ENCODE data around the gene GLS.

Gene GLS

GRCh38 chr2:190836767-190837166 is 43.9 kb upstream of the GLS start:
- no peaks in the 10 kb centered on the region for H4K20me1 ChIP-seq (ENCODE audit: insufficient read depth, low read length)
- no peak overlapping the region for H3K4me3 ChIP-seq (ENCODE audit: low read length)
- H3K79me2 ChIP-seq (ENCODE audit: low read length) = no peaks in the 10 kb centered on the region
- H3K36me3 ChIP-seq (replicated peaks; ENCODE audit: low read depth, low read length) = no peaks in the 10 kb centered on the region
- H3K9me3 ChIP-seq (ENCODE audit: insufficient read depth, low read length) = no peaks in the 10 kb centered on the region
- H3K27me3 ChIP-seq (ENCODE audit: low read depth, low read length) = no peaks in the 10 kb centered on the region
- H3K4me2 ChIP-seq (ENCODE audit: low read length) = no peak overlapping the region
- TF ChIP-seq CTCF (IDR thresholded peaks at IDR 0.05; ENCODE audit: low read depth, low read length) (no peak), EZH2phosphoT487 (IDR thresholded peaks at IDR 0.05; ENCODE audit: low read depth) (no peak)
- H2AFZ ChIP-seq (ENCODE audit: low read depth, low read length) = no peak overlapping the region
- no peaks in the 10 kb centered on the region for H3K4me1 ChIP-seq (ENCODE audit: low read length)
- no peak overlapping the region for H3K9ac ChIP-seq (ENCODE audit: low read length)
- H3K27ac ChIP-seq (ENCODE audit: low read length) = no peak overlapping the region

- no peak overlapping the region for H2AFZ ChIP-seq (ENCODE audit: low read depth, low read length)
- no peak overlapping the region for H3K27ac ChIP-seq (ENCODE audit: low read length)
Measured at GRCh38 chr2:190837420-190837819, 43.2 kb upstream of the GLS start.

GRCh38 chr2:190837952-190838361 is 42.7 kb upstream of the GLS start:
- Histone ChIP-seq H3K79me2 (ENCODE audit: low read length) (no peaks in the 10 kb centered on the region), H4K20me1 (ENCODE audit: insufficient read depth, low read length) (no peaks in the 10 kb centered on the region), H3K27me3 (ENCODE audit: low read depth, low read length) (no peaks in the 10 kb centered on the region), H3K9me3 (ENCODE audit: insufficient read depth, low read length) (no peaks in the 10 kb centered on the region), H3K4me3 (ENCODE audit: low read length) (no peak overlapping the region), H3K36me3 (replicated peaks; ENCODE audit: low read depth, low read length) (no peaks in the 10 kb centered on the region), H2AFZ (ENCODE audit: low read depth, low read length) (no peak overlapping the region), H3K4me2 (ENCODE audit: low read length) (no peak overlapping the region), H3K4me1 (ENCODE audit: low read length) (no peaks in the 10 kb centered on the region), H3K27ac (ENCODE audit: low read length) (no peak overlapping the region), H3K9ac (ENCODE audit: low read length) (no peak overlapping the region)
- no peak for TF ChIP-seq EZH2phosphoT487 (IDR thresholded peaks at IDR 0.05; ENCODE audit: low read depth)
- no peak for TF ChIP-seq CTCF (IDR thresholded peaks at IDR 0.05; ENCODE audit: low read depth, low read length)

More at GRCh38 chr2:190837420-190837819, 43.2 kb upstream of the GLS start:
- TF ChIP-seq EZH2phosphoT487 (IDR thresholded peaks at IDR 0.05; ENCODE audit: low read depth) = no peak
- no peak for TF ChIP-seq CTCF (IDR thresholded peaks at IDR 0.05; ENCODE audit: low read depth, low read length)
- Histone ChIP-seq H3K9ac (ENCODE audit: low read length) (no peak overlapping the region), H3K4me2 (ENCODE audit: low read length) (no peak overlapping the region), H3K27me3 (ENCODE audit: low read depth, low read length) (no peaks in the 10 kb centered on the region), H3K79me2 (ENCODE audit: low read length) (no peaks in the 10 kb centered on the region), H3K4me3 (ENCODE audit: low read length) (no peak overlapping the region), H3K9me3 (ENCODE audit: insufficient read depth, low read length) (no peaks in the 10 kb centered on the region), H3K36me3 (replicated peaks; ENCODE audit: low read depth, low read length) (no peaks in the 10 kb centered on the region), H3K4me1 (ENCODE audit: low read length) (no peaks in the 10 kb centered on the region), H4K20me1 (ENCODE audit: insufficient read depth, low read length) (no peaks in the 10 kb centered on the region)

GRCh38 chr2:190838492-190838910 is 42.1 kb upstream of the GLS start:
- peaks cover under 1% of the 10 kb centered on the region for H3K4me1 ChIP-seq (ENCODE audit: low read length)
- TF ChIP-seq EZH2phosphoT487 (IDR thresholded peaks at IDR 0.05; ENCODE audit: low read depth) (no peak), CTCF (IDR thresholded peaks at IDR 0.05; ENCODE audit: low read depth, low read length) (no peak)
- H4K20me1 ChIP-seq (ENCODE audit: insufficient read depth, low read length) = no peaks in the 10 kb centered on the region
- no peak overlapping the region for H3K27ac ChIP-seq (ENCODE audit: low read length)
- H2AFZ ChIP-seq (ENCODE audit: low read depth, low read length) = no peak overlapping the region
- no peaks in the 10 kb centered on the region for H3K36me3 ChIP-seq (replicated peaks; ENCODE audit: low read depth, low read length)
- H3K79me2 ChIP-seq (ENCODE audit: low read length) = no peaks in the 10 kb centered on the region
- H3K4me3 ChIP-seq (ENCODE audit: low read length) = no peak overlapping the region
- H3K27me3 ChIP-seq (ENCODE audit: low read depth, low read length) = no peaks in the 10 kb centered on the region
- H3K9ac ChIP-seq (ENCODE audit: low read length) = no peak overlapping the region
- H3K9me3 ChIP-seq (ENCODE audit: insufficient read depth, low read length) = no peaks in the 10 kb centered on the region
- H3K4me2 ChIP-seq (ENCODE audit: low read length) = no peak overlapping the region
